MG63 (cell line): ENCODE measurements around the gene FNDC10. TPM values are rescaled to one million over a fixed set of nuclear protein-coding genes. Genes with fewer than 3 reads are reported as not detected.

ENCODE experiments used
- DNase-seq: peaks from one replicate; pipeline ENCODE4 v3.0.0-alpha.2; 2020
- H3K27me3 ChIP-seq: fragments of 250-450 bp; sonication (Bioruptor Pico); 2 replicates; pipeline ENCODE4 v1.5.1; 2020; ENCODE audit warnings: mild to moderate bottlenecking, moderate library complexity
- H3K36me3 ChIP-seq: fragments of 250-450 bp; sonication (Bioruptor Pico); 2 replicates; pipeline ENCODE4 v1.5.1; 2020; ENCODE audit warnings: mild to moderate bottlenecking, moderate library complexity
- H3K4me3 ChIP-seq: fragments of 250-450 bp; sonication (Bioruptor Pico); 2 replicates; pipeline ENCODE4 v1.5.1; 2020; ENCODE audit warnings: mild to moderate bottlenecking, moderate library complexity
- H3K9me3 ChIP-seq: fragments of 250-450 bp; sonication (Bioruptor Pico); 2 replicates; pipeline ENCODE4 v1.5.1; 2020; ENCODE audit warnings: mild to moderate bottlenecking, moderate library complexity
- total RNA-seq: library from RNA; depleted of rRNA; stranded (reverse); fragments of >200 nt; shearing (Covaris generic); gene quantifications from 2 replicates; pipeline ENCODE4 v1.2.3, GENCODE V29; 2014; ENCODE audit warnings: low replicate concordance

Gene FNDC10
- total RNA-seq, 1 experiment from 2014 or later, result 8.7 TPM

DNA sequence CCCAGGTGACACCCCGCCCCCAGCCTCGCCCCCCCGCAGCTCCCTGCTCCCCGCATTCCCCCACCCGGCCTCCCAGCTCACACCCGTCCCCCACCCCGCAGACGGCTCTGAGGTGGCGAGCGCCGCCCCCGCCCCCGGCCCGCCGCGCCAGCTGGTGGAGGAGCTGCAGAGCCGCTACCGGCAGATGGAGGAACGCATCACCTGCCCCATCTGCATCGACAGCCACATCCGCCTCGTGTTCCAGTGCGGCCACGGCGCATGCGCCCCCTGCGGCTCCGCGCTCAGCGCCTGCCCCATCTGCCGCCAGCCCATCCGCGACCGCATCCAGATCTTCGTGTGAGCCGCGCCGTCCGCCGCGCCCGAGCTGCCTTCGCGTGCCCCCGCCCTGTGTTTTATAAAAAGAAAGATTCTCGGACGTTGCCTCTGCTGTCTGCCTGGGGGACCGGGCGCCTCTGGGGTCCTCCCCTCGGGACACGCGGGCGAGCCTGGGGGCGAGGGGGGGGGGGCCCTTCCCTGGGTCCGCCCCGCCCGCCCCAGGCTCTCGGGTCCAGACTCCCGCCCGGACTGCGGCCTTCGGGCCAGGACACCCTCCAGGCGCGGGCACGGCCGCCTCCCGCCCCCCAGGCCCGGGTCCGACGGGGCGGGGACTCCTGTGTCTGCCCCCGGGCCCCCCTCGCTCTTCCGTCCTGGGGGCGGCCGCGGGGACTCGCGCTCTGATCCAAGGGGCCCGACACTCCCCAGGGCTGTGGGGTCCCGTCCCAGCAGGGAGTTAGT, 30.4 kb upstream of the FNDC10 start:
- H3K36me3 ChIP-seq, result no peaks in the 10 kb centered on the region; the same call in 1 of the 2 replicates
- H3K4me3 ChIP-seq, result no peak overlapping the region
- no peaks in the 10 kb centered on the region for H3K9me3 ChIP-seq
- H3K27me3 ChIP-seq, result no peaks in the 10 kb centered on the region
- no peak for DNase-seq

DNA sequence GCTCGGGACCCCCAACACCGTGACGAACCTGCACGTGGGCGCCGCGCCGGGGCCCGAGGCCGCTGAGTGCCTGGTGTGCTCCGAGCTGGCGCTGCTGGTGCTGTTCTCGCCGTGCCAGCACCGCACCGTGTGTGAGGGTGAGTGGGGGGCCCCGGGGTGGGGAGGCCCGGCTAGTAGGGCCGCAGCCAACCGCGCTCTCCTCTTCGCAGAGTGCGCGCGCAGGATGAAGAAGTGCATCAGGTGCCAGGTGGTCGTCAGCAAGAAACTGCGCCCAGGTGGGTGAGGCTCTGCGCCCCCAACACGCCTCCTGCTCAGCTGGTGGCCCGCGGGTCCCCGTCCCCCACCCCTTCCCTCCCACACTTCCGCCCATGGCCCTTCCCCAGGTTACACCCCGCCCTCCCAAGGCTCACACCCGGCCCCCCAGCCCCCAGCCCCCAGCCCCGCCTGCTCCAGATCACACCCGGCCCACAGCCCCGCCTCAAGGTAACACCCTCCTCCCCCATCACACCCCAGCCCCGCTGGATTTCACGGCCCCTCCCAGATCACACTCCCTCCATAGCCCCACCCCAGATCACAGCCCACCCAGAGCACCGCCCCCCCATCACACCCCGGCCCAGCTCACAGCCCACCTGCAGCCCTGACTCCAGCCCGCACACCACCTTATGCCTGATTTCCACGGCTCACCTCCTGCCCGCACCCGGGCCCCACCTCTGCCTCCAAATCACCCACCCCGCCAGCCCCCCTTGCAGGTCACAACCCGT, 29.7 kb upstream of the FNDC10 start:
- no peak for DNase-seq
- no peaks in the 10 kb centered on the region for H3K9me3 ChIP-seq
- H3K36me3 ChIP-seq, result no peaks in the 10 kb centered on the region; the same call in 1 of the 2 replicates
- no peak overlapping the region for H3K4me3 ChIP-seq
- H3K27me3 ChIP-seq, result no peaks in the 10 kb centered on the region

DNA sequence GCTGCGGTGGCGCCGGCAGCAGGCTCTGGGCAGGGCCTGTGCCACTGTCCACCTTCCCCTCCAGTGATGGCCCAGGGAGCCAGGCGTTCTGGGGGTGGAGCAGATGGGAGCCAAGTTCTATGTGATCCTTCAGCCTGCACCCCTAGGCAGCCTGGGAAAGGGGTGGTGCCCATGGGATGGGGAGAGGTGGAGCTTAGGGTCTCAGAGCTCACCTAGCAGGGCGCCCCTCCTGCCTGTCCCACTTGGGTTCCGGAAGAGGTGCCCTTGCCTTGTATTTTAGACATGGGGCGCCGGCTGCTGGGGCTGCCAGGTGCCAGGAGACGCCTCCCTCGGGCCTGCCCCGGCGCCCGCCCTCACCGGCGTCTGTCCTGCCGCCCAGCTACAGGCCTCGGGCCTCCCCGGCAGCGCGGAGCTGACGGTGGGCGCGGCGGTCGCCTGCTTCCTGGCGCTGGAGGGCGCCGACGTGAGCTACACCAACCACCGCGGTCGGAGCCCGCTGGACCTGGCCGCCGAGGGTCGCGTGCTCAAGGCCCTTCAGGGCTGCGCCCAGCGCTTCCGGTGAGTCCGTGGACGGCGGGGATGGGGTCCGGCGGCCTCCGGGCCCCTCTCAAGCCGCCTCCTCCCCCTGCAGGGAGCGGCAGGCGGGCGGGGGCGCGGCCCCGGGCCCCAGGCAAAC, 29.0 kb upstream of the FNDC10 start:
- no peaks in the 10 kb centered on the region for H3K27me3 ChIP-seq
- H3K9me3 ChIP-seq, result no peaks in the 10 kb centered on the region
- no peak for DNase-seq
- no peak overlapping the region for H3K4me3 ChIP-seq
- no peaks in the 10 kb centered on the region; the same call in 1 of the 2 replicates for H3K36me3 ChIP-seq

DNA sequence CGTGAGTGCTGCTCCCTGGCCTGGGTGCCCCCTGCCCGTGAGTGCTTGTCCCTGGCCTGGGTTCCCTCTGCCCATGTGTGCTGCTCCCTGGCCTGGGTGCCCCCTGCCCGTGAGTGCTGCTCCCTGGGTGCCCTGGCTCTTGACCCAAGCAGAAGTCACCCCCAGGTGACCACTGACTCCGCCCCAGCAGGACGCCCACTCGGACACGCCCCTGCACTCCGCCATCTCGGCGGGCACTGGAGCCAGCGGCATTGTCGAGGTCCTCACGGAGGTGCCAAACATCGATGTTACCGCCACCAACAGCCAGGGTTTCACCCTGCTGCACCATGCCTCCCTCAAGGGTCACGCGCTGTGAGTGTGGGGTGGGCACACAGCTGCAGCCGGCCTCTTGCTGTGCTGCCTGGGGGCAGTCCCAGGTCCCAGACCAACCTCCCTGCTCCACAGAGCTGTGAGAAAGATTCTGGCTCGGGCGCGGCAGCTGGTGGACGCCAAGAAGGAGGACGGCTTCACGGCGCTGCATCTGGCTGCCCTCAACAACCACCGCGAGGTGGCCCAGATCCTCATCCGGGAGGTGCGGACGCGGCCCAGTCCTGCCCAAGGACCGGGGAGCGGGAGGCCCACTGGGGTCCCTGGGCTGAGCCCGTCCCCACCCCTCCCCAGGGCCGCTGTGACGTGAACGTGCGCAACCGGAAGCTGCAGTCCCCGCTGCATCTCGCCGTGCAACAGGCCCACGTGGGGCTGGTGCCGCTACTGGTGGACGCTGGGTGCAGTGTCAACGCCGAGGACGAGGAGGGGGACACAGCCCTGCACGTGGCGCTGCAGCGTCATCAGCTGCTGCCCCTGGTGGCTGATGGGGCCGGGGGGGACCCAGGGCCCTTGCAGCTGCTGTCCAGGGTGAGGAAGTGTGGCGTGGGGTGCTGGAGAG, 28.2 kb upstream of the FNDC10 start:
- DNase-seq, result no peak
- Histone ChIP-seq H3K36me3 (no peaks in the 10 kb centered on the region; the same call in 1 of the 2 replicates), H3K27me3 (no peaks in the 10 kb centered on the region)

DNA sequence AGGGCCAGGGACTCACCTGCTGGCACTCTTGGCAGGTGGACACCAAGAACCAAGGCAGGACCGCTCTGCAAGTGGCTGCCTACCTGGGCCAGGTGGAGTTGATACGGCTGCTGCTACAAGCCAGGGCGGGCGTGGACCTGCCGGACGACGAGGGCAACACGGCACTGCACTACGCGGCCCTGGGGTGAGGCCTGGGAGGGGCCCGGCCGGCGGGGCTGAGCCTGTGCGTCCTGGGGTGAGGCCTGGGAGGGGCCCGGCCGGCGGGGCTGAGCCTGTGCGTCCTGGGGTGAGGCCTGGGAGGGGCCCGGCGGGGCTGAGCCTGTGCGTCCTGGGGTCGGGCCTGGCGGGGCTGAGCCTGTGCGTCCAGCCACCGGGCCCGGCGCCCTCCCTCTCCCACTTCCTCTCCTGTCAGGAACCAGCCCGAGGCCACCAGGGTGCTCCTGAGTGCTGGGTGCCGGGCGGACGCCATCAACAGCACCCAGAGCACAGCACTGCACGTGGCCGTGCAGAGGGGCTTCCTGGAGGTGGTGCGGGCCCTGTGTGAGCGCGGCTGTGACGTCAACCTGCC, 27.4 kb upstream of the FNDC10 start:
- Histone ChIP-seq H3K9me3 (no peaks in the 10 kb centered on the region), H3K27me3 (no peaks in the 10 kb centered on the region), H3K36me3 (no peaks in the 10 kb centered on the region; the same call in 1 of the 2 replicates), H3K4me3 (no peak overlapping the region)
- no peak for DNase-seq

More for the DNA sequence above, 28.2 kb upstream of the FNDC10 start:
- no peaks in the 10 kb centered on the region for H3K9me3 ChIP-seq
- no peak overlapping the region for H3K4me3 ChIP-seq

DNA sequence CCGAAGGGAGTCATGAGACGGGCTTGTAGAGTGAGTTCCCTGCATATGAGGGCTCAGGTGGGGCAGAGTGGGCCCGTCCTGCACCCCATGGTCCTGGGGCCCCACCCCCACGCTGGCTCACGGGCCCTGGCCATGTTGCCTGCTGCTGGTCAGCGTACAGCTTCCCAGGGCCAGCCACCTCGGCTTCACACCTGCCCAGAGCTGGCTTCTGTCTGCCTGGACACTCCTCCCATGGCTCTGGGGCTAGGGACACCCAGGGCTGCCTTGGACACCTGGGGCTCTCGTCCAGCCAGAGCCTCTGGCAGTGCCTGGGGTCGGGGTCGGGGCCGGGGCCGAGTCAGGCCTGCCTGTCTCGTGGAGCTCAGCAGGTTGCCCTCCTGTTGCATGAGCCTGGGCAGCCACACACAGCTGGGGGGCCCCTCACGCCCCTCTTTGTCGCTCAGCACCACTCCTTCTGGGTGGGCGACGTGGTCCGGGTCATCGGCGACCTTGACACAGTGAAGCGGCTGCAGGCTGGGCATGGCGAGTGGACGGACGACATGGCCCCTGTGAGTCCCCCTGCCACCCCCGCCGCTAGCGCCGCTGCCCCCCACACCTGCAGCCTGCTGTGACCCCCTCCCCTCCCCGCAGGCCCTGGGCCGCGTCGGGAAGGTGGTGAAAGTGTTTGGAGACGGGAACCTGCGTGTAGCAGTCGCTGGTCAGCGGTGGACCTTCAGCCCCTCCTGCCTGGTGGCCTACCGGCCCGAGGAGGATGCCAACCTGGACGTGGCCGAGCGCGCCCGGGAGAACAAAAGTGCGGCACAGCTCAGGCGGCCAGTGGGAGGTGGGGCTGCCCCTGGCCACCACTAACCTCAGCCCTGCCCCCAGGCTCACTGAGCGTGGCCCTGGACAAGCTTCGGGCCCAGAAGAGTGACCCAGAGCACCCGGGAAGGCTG, 26.5 kb upstream of the FNDC10 start:
- Histone ChIP-seq H3K36me3 (no peaks in the 10 kb centered on the region; the same call in 1 of the 2 replicates), H3K9me3 (no peaks in the 10 kb centered on the region), H3K27me3 (no peaks in the 10 kb centered on the region), H3K4me3 (no peak overlapping the region)
- DNase-seq, result no peak

DNA sequence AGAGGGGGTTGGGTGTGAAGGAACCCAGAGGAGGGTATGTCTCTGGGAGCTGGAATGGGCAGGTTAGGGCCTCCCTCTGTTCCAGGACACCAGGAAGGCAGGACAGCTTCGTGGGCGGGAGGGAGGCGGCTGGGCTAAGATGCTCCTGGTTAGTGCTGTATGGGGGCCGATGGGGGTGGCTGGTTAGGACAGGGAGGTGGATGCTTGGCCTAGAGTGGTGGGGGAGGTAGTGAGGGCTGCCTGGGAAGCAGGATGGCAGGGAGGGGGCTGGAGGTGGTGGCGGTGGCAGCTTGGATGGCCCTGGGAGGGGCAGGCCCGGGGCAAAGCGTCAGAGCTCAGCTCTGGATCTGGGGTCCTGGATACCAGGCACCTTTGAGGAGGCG, 25.9 kb upstream of the FNDC10 start:
- DNase-seq, result no peak
- Histone ChIP-seq H3K36me3 (no peaks in the 10 kb centered on the region; the same call in 1 of the 2 replicates), H3K4me3 (no peak overlapping the region), H3K9me3 (no peaks in the 10 kb centered on the region), H3K27me3 (no peaks in the 10 kb centered on the region)

DNA sequence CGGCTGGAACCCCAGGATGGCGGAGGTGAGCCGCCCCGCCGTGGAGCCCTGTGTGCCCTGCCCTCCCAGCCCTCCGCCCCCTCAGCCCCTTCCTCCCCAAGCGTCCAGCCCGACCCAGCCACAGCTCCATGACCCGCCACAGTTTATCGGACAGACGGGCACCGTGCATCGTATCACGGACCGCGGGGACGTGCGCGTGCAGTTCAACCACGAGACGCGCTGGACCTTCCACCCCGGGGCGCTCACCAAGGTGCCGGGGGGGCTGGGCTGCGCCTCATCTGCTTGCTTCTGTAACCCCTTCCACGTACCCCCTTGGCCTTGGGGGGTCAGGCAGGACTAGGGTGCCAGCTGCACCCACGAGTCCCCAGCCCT, 25.5 kb upstream of the FNDC10 start:
- H3K4me3 ChIP-seq, result no peak overlapping the region
- no peak for DNase-seq
- no peaks in the 10 kb centered on the region for H3K27me3 ChIP-seq
- no peaks in the 10 kb centered on the region; the same call in 1 of the 2 replicates for H3K36me3 ChIP-seq
- H3K9me3 ChIP-seq, result no peaks in the 10 kb centered on the region

DNA sequence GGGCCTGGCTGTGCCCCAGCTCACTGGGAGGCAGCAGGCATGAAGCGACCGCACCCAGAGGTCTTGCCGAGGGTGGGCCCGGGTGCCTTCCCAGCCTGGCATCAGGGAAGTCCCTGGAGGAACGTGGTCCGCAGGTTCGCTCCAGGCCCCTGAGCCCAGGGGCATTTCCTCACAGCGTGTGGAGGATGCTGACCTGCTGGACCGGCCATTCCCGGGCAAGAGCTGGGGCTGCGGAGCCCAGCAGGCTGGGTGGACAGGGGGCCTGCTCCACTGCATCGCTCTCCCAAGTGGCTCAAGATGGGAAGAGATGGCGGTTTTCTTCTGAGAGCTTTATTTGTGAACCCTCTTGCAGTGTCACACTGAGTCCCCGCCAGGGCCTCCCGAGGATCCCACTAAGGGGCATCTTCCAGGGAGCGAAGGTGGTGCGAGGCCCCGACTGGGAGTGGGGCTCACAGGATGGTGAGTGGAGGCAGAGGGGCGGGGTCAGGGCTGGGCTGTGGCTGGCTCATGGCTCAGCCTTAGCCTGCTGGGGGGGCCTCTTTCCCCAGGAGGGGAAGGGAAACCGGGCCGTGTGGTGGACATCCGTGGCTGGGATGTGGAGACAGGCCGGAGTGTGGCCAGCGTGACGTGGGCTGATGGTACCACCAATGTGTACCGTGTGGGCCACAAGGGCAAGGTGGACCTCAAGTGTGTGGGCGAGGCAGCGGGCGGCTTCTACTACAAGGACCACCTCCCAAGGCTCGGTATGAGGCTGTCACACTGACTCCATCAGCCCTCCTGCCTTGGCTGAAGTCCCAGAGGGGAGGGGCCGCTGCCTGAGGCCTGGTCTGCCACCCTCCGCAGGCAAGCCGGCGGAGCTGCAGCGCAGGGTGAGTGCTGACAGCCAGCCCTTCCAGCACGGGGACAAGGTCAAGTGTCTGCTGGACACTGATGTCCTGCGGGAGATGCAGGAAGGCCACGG, 24.8 kb upstream of the FNDC10 start:
- Histone ChIP-seq H3K4me3 (no peak overlapping the region), H3K9me3 (no peaks in the 10 kb centered on the region), H3K36me3 (no peaks in the 10 kb centered on the region; the same call in 1 of the 2 replicates), H3K27me3 (no peaks in the 10 kb centered on the region)
- DNase-seq, result no peak

DNA sequence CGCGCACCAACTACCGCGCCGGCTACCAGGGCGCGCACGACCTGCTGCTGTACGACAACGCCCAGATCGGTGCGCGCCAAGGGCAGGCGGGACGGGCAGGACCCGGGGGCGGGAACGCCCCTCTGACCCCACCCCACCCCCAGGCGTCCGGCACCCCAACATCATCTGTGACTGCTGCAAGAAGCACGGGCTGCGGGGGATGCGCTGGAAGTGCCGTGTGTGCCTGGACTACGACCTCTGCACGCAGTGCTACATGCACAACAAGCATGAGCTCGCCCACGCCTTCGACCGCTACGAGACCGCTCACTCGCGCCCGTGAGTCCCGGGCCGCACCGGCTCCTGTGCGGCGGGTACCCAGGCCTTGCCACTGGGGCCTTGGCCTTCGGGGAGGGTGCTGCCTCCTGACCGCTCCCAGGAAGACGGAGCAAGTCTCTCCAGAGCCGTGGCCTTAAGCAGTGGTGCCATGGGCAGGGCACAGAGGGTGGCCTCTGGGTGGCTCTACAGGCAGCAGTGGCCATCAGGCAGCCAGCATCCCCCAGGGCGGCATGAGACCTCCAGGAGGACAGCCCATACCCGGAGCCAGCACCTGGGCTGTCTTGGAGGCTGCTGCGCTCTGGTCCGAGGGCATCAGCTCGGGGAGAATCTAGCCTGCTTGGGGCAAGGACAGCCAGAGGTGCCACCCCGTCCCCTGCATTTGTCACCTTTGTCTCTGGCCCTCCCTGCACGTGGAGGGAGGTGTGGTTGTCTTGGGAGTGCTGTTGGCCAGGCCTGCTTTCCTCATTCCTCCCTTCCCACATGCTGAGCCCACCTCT, 23.9 kb upstream of the FNDC10 start:
- H3K27me3 ChIP-seq, result no peaks in the 10 kb centered on the region
- no peaks in the 10 kb centered on the region; the same call in 1 of the 2 replicates for H3K36me3 ChIP-seq
- no peak overlapping the region for H3K4me3 ChIP-seq
- DNase-seq, result no peak
- H3K9me3 ChIP-seq, result no peaks in the 10 kb centered on the region

DNA sequence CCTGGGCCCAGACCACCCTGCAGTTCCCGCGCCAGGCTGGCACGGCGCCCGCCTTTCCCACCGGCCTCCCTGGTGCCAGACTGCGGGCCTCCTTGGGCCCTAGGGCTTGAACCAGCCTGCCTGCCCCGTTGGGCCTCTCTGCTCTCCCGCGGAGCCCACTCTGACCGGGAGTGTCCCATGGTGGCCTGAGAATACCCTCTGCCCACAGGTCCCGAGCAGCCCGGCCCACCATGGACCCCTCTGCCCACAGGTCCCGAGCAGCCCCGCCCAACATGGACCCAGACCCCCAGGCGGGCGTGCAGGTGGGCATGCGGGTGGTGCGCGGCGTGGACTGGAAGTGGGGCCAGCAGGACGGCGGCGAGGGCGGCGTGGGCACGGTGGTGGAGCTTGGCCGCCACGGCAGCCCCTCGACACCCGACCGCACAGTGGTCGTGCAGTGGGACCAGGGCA, 23.3 kb upstream of the FNDC10 start:
- DNase-seq, result no peak
- Histone ChIP-seq H3K36me3 (no peaks in the 10 kb centered on the region; the same call in 1 of the 2 replicates), H3K4me3 (no peak overlapping the region), H3K9me3 (no peaks in the 10 kb centered on the region), H3K27me3 (no peaks in the 10 kb centered on the region)

DNA sequence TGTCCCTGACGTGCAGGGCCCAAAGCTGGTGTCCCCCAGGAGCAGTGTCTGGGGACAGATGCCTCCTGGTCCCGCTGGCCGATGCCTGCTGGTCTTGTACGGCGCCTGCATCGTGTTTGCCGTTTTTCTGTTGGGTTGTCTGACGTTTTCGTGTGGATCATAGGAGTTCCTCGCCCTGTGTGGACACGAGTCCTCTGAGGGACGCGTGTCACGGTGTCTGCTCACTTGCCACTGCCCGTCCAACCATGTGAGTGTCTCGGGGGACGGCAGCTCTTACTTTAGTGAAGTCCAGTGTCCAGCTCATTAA, 22.8 kb upstream of the FNDC10 start:
- Histone ChIP-seq H3K27me3 (no peaks in the 10 kb centered on the region), H3K4me3 (no peak overlapping the region), H3K9me3 (no peaks in the 10 kb centered on the region), H3K36me3 (peaks cover 2% of the 10 kb centered on the region)
- DNase-seq, result no peak

DNA sequence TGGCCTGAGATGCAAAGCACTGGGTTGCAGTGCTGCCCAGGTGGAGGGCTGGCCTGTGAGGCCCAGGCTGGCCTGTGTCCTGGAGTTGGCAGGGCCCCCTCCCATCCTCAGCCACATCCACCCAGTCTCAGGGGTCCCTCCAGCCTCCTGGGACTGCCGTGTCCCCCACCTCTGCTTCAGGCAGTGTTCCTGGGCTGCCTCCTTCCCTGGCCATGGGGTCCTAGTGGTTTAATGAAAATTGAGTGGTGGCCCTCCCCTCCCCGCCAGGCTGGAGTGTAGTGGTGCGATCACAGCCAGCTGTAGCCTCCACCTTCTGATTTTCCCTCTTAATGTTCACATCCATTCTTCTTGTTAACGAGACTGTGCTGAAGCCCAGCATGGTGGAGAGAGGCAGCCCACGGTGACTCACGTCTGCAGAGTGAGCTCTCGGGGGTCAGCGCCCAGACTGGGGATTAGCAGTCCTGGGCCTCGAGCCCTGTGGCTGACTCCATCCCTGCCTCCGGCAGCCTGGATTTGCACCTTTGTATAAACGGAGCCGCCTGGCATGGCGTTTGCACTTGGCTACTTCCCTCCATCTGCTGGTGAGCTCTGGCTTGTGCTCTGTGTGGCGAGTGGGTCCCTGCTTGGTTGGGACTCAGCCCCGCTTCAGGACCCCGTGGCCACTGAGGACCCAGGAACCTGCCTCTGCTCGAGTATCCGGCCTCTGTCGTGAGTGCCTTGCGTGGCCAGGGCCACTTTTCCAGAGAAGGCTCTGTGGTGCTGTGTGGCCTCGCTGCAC, 22.3 kb upstream of the FNDC10 start:
- Histone ChIP-seq H3K36me3 (peaks cover 6% of the 10 kb centered on the region), H3K4me3 (no peak overlapping the region), H3K9me3 (no peaks in the 10 kb centered on the region), H3K27me3 (no peaks in the 10 kb centered on the region)
- DNase-seq, result peak; percentile 92
